Transverse colon (tissue), 4 donors: ENCODE data around the gene SYNJ1. TPM values are rescaled to one million over a fixed set of nuclear protein-coding genes. Genes with fewer than 3 reads are reported as not detected.
"Not testable (repeated sequence)": the region's sequence is repeated elsewhere in the genome, so short reads cannot be mapped to it uniquely, and the experiment has no call there.

Experiments
- DNase-seq: peaks from one replicate; pipeline ENCODE4 v3.0.0-alpha.2; 2019
- H3K27ac ChIP-seq, 4 donors: fragments of 200-600 bp; sonication (generic); 2 replicates each; pipeline ENCODE4 v1.5.1; 2016 to 2018; ENCODE audit warnings: inconsistent platforms in 4 of 4
- H3K27me3 ChIP-seq: fragments of 200-600 bp; sonication (generic); 2 replicates; pipeline ENCODE4 v1.5.1; 2017; ENCODE audit warnings: inconsistent platforms
- H3K36me3 ChIP-seq, 4 donors: fragments of 200-600 bp; sonication (generic); 2 replicates each; pipeline ENCODE4 v1.5.1; 2017 to 2019; ENCODE audit warnings: inconsistent platforms in 4 of 4
- H3K4me1 ChIP-seq, 4 donors: fragments of 200-600 bp; sonication (generic); 2 replicates each; pipeline ENCODE4 v1.5.1; 2017 to 2020; ENCODE audit warnings: inconsistent platforms in 4 of 4
- H3K4me3 ChIP-seq, 4 donors: fragments of 200-600 bp; sonication (generic); 1 replicate in 1 of 4; 2 replicates in 3 of 4; pipeline versions ENCODE4 v1.5.1 to v1.6.1; 2017 to 2019; ENCODE audit warnings: inconsistent platforms in 4 of 4
- H3K9me3 ChIP-seq, 2 donors: fragments of 200-600 bp; sonication (generic); 2 replicates each; pipeline ENCODE4 v1.5.1; 2017 to 2019; ENCODE audit warnings: inconsistent platforms in 2 of 2
- EP300 ChIP-seq: sonication (generic); formaldehyde crosslinking; IDR thresholded peaks from one replicate; pipeline ENCODE4 v1.6.1; 2017; ENCODE audit warnings: antibody characterized with exemption, low read depth
- POLR2A ChIP-seq: fragments of 450-650 bp; IDR thresholded peaks from one replicate; pipeline ENCODE4 v1.6.1; 2016; ENCODE audit warnings: antibody characterized with exemption, mild to moderate bottlenecking, moderate library complexity
- POLR2AphosphoS5 ChIP-seq, 3 donors: sonication (generic); formaldehyde crosslinking; IDR thresholded peaks; one replicate each; pipeline ENCODE4 v1.6.1; 2016; ENCODE audit warnings: antibody characterized with exemption in 3 of 3
- WGBS, 2 donors: methylation state at CpG; one replicate each; pipeline ENCODE4 v1.1.5; 2018; ENCODE audit warnings: low coverage in 1 of 2; 5-methylcytosine and 5-hydroxymethylcytosine counted together
- in situ Hi-C, 4 donors: fragments of 200-750 bp; cut with MboI; loops; one replicate each; pipeline versions ENCODE4 v1.15.0 to v1.15.1; 2017; ENCODE audit warnings: low sequenced_read_pairs in 3 of 4, low pct_ligation_motif_present in 1 of 4, low pct_unique_long_range_greater_than_20kb in 1 of 4
- intact Hi-C: fragments of 100-400 bp; cut with DNase I; formaldehyde crosslinking; loops from one replicate; pipeline ENCODE4 v1.15.1; 2023; ENCODE audit warnings: low total_unique reads
- total RNA-seq, 4 donors: library from RNA; depleted of rRNA; stranded (reverse); fragments of >200 nt; gene quantifications; one replicate each; pipeline ENCODE4 v1.1.0, GENCODE V29; 2016
- TF ChIP-seq, protein P1 (sequence below), 5 experiments: fragments of 200-600 bp in 3 of 5; fragments of 450-650 bp in 2 of 5; sonication (generic) in 3 of 5; IDR thresholded peaks; 1 replicate in 2 of 5; 2 replicates in 3 of 5; pipeline ENCODE4 v1.5.1; 2016 to 2017; ENCODE audit warnings: antibody characterized with exemption in 5 of 5, inconsistent platforms in 3 of 5, mild to moderate bottlenecking in 2 of 5, moderate library complexity in 1 of 5

The SYNJ1 gene
- total RNA-seq, 4 donors from 2014 or later: 9.8 to 18.0 (median 15.9) TPM

DNA sequence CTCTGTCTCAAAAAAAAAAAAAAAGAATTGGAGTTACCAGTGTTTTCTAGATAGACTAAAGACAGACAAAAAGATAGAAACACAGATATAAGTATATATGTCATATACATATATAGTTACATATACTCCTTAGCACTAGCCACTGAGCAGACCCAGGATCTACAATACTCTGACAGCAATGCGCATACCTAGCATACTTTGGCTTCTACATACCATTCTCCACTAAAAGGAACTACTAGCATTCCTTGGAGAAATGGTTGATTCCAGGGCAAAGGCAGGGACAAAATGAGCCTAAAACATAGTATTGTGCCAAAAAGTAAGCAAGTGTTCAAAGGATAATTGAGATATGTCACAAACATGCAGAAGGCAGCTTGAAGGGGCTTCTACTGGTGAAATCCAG is 22.7 kb downstream of the SYNJ1 start:
- H3K27ac ChIP-seq: no peak overlapping the region
- 90 to 97% methylated on average over 1 of the region's 1 CpG for WGBS, 2 donors
- TF ChIP-seq POLR2AphosphoS5 (IDR thresholded peaks at IDR 0.05) (no peak), POLR2A (no peak), EP300 (no peak)
- TF ChIP-seq, protein P1, sequence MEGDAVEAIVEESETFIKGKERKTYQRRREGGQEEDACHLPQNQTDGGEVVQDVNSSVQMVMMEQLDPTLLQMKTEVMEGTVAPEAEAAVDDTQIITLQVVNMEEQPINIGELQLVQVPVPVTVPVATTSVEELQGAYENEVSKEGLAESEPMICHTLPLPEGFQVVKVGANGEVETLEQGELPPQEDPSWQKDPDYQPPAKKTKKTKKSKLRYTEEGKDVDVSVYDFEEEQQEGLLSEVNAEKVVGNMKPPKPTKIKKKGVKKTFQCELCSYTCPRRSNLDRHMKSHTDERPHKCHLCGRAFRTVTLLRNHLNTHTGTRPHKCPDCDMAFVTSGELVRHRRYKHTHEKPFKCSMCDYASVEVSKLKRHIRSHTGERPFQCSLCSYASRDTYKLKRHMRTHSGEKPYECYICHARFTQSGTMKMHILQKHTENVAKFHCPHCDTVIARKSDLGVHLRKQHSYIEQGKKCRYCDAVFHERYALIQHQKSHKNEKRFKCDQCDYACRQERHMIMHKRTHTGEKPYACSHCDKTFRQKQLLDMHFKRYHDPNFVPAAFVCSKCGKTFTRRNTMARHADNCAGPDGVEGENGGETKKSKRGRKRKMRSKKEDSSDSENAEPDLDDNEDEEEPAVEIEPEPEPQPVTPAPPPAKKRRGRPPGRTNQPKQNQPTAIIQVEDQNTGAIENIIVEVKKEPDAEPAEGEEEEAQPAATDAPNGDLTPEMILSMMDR (IDR thresholded peaks at IDR 0.05): no peak
- intact Hi-C loops: no loop called here
- H3K9me3 ChIP-seq: no peaks in the 10 kb centered on the region
- no peaks in the 10 kb centered on the region for H3K36me3 ChIP-seq
- in situ Hi-C loops: no loop called here
- no peak overlapping the region for H3K4me3 ChIP-seq
- no peaks in the 10 kb centered on the region for H3K27me3 ChIP-seq
- H3K4me1 ChIP-seq: peaks cover 0 to 3% (median 0%) of the 10 kb centered on the region in 4 donors
- no peak for DNase-seq

DNA sequence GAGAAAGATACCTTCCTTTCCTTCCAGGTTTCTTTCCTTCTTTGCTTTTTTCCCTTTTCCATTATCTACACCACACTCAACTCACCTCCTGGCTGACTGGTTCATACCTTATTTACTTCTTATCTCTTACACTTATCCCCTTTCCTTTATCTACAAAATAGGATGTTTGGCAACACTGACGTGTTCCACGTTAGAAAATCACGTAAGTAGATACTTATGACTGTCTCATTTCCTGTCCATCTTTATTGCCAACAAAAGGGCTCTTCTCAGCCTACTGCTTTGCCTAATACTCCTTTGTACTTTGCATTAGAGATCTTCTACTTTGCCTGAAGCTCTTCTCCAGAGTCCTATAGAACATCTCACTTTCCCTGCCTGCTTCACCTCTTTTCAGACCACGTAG is 25.1 kb downstream of the SYNJ1 start:
- Histone ChIP-seq H3K27me3 (no peaks in the 10 kb centered on the region), H3K4me1 (peaks cover 0 to 21% (median 8%) of the 10 kb centered on the region in 4 donors), H3K9me3 (no peaks in the 10 kb centered on the region), H3K4me3 (no peak overlapping the region), H3K27ac (no peak overlapping the region), H3K36me3 (no peaks in the 10 kb centered on the region)
- 25 to 39% methylated on average over 4 of the region's 4 CpGs for WGBS, 2 donors
- no peak for DNase-seq
- TF ChIP-seq EP300 (no peak), POLR2AphosphoS5 (IDR thresholded peaks at IDR 0.05) (no peak), POLR2A (no peak)
- TF ChIP-seq, protein P1 (IDR thresholded peaks at IDR 0.05): no peak
- intact Hi-C loops: no loop called here
- in situ Hi-C loops: no loop called here

DNA sequence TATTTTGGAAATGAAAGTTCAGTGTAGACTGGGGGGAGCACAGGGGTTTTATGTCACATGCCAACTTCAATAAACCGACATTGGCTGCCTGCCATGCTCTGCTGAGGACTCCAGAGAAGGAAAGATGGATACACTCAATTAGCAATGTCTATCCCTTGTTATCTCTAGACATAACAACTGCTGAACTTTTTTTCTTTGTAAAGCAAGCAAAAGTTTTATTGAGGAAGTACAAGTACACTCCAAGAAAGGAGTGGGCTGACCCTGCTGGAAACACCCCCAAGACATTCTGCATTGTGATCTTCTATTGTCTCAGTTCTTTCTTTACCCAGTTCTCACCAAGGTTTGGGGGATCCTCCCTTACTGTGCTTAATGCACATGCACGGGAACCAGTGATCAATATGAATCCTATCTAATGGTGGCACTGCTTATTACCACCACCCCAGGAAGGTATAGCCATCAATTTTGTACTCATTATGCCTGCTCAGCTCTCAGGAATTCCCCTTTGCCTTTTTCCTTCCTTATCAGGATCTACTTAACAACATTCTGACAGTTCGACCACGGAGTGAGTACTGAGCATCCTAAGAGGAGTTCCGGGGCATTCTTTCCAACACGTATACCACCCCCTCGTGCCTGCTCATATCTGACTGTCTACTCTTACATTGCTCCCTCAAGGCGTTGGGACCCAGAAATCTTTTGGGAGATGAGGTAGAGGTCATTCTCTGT is 28.7 kb downstream of the SYNJ1 start:
- intact Hi-C loops: no loop called here
- no peak for TF ChIP-seq POLR2A
- no peak for TF ChIP-seq EP300
- no peak for TF ChIP-seq POLR2AphosphoS5 (IDR thresholded peaks at IDR 0.05)
- TF ChIP-seq, protein P1 (IDR thresholded peaks at IDR 0.05): no peak
- Histone ChIP-seq H3K4me1 (peaks cover 0 to 21% (median 8%) of the 10 kb centered on the region in 4 donors), H3K36me3 (no peaks in the 10 kb centered on the region), H3K9me3 (no peaks in the 10 kb centered on the region), H3K27ac (peak overlapping the region; percentile 17 to 61 (median 50)), H3K27me3 (no peaks in the 10 kb centered on the region), H3K4me3 (no peak overlapping the region)
- WGBS, 2 donors: 30 to 70% methylated on average over 3 to 8 of the region's 8 CpGs
- in situ Hi-C loops: no loop called here
- DNase-seq: peak; percentile 72

DNA sequence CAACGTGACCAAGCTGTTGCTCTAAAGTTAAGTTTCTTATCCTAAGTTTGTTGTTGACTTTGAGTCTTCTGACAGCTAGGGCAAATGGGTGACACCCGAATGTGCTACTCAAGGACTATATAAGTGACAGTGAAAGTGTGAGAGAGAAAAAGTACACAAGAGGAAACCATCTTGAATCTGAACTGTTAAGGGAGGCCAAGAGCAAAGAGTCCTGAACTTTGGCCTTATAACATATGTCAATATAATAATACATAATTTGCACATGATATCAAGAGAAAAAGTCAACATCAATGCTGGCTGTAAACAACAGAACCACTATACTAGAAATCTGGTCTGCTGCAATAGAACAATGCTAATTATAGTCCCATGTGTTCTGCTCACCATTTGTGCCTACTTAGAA is 29.5 kb downstream of the SYNJ1 start:
- intact Hi-C loops (no loop called here), in situ Hi-C loops (no loop called here)
- H3K27ac ChIP-seq: peak overlapping the region; percentile 23 to 66 (median 45)
- H3K27me3 ChIP-seq: no peaks in the 10 kb centered on the region
- H3K4me3 ChIP-seq: no peak overlapping the region
- no peaks in the 10 kb centered on the region for H3K9me3 ChIP-seq
- peaks cover 0 to 21% (median 8%) of the 10 kb centered on the region in 4 donors for H3K4me1 ChIP-seq
- TF ChIP-seq EP300 (no peak), POLR2AphosphoS5 (IDR thresholded peaks at IDR 0.05) (peak in 1 of 3 donors; percentile 21)
- no peak for DNase-seq
- WGBS, 2 donors: 49 to 61% methylated on average over 2 of the region's 2 CpGs
- no peaks in the 10 kb centered on the region for H3K36me3 ChIP-seq

DNA sequence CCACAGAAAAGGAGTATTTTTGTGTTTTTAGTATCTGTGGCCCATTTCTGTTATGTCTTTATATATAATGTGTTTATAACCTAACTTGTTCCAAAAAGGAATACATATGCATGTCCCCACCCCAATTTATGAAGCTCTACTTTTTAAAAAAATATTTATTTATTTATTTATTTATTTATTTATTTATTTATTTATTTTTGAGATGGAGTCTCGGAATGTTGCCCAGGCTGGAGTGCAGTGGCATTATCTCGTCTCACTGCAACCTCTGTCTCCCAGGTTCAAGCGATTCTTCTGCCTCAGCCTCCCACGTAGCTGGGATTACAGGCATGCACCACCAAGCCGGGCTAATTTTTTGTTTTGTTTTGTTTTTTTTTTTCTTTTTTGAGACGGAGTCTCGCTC is 32.3 kb downstream of the SYNJ1 start:
- intact Hi-C loops, in situ Hi-C loops, H3K27me3 ChIP-seq, H3K4me3 ChIP-seq, DNase-seq, H3K36me3 ChIP-seq, H3K27ac ChIP-seq, H3K9me3 ChIP-seq: not testable (repeated sequence)
- WGBS, 2 donors: 97 to 99% methylated on average over 5 to 7 of the region's 7 CpGs
- H3K4me1 ChIP-seq: peaks cover 0 to 18% (median 8%) of the 10 kb centered on the region in 4 donors
